HepG2 (cell line): ENCODE measurements around the gene TCFL5. TPM values are rescaled to one million over a fixed set of nuclear protein-coding genes. Genes with fewer than 3 reads are reported as not detected.
A peak's percentile ranks its signal among the peaks of the same experiment; 100 is the strongest.

Experiments used
- BRCA1 ChIP-seq: sonication (generic); formaldehyde crosslinking; IDR thresholded peaks from 2 replicates; pipeline ENCODE4 v1.4.0; 2020; ENCODE audit warnings: missing genetic modification reagents
- KDM2A ChIP-seq: sonication (generic); formaldehyde crosslinking; IDR thresholded peaks from 2 replicates; pipeline ENCODE4 v1.4.0; 2020; ENCODE audit warnings: low read depth, missing genetic modification reagents, borderline replicate concordance
- MYNN ChIP-seq: sonication (generic); formaldehyde crosslinking; IDR thresholded peaks from 2 replicates; pipeline ENCODE4 v1.4.0; 2020; ENCODE audit warnings: mild to moderate bottlenecking, low read depth, missing genetic modification reagents
- TEAD3 ChIP-seq: optimal IDR thresholded peaks from 2 replicates; pipeline ENCODE3; 2016; ENCODE audit warnings: borderline replicate concordance
- ZBTB2 ChIP-seq: sonication (generic); formaldehyde crosslinking; IDR thresholded peaks from 2 replicates; pipeline ENCODE4 v1.8.0; 2022; ENCODE audit warnings: low read depth, missing genetic modification reagents
- ZFP90 ChIP-seq: sonication (generic); formaldehyde crosslinking; IDR thresholded peaks from 2 replicates; pipeline ENCODE4 v1.8.0; 2022; ENCODE audit warnings: missing genetic modification reagents, mild to moderate bottlenecking, inconsistent platforms, borderline replicate concordance
- ZNF143 ChIP-seq: sonication (generic); formaldehyde crosslinking; IDR thresholded peaks from 2 replicates; pipeline ENCODE4 v1.4.0; 2020; ENCODE audit warnings: missing genetic modification reagents
- ZNF432 ChIP-seq: sonication (generic); formaldehyde crosslinking; IDR thresholded peaks from 2 replicates; pipeline ENCODE4 v1.5.0; 2020; ENCODE audit warnings: missing genetic modification reagents, mild to moderate bottlenecking, borderline replicate concordance
- ZNF550 ChIP-seq: sonication (generic); formaldehyde crosslinking; IDR thresholded peaks from 2 replicates; pipeline ENCODE4 v1.4.0; 2020; ENCODE audit warnings: mild to moderate bottlenecking, missing genetic modification reagents, borderline replicate concordance
- ZNF576 ChIP-seq: sonication (generic); formaldehyde crosslinking; IDR thresholded peaks from 2 replicates; pipeline ENCODE4 v1.4.0; 2020; ENCODE audit warnings: mild to moderate bottlenecking, missing genetic modification reagents
- ZNF644 ChIP-seq: IDR thresholded peaks from 2 replicates; pipeline ENCODE4 v1.6.1; 2016; ENCODE audit warnings: low read depth
- ZNF788 ChIP-seq: sonication (generic); formaldehyde crosslinking; IDR thresholded peaks from 2 replicates; pipeline ENCODE4 v1.5.0; 2020; ENCODE audit warnings: mild to moderate bottlenecking, missing genetic modification reagents, borderline replicate concordance
- ZNF883 ChIP-seq: sonication (generic); formaldehyde crosslinking; IDR thresholded peaks from 2 replicates; pipeline ENCODE4 v1.5.1; 2020; ENCODE audit warnings: mild to moderate bottlenecking, missing genetic modification reagents; ENCODE audit errors: not compliant biosample characterization
- polyA plus RNA-seq, 8 experiments: library from polyadenylated mRNA; depleted of rRNA in 3 of 8; stranded (reverse) in 7 of 8; unstranded in 1 of 8; fragments of >200 nt; fragmentation: Illumina TruSeq in 4 of 8; extraction: Trizol in 4 of 8; gene quantifications; 2 replicates each; pipeline versions ENCODE4 v1.2.1 to v1.2.3, GENCODE V29; 2011 to 2016; ENCODE audit warnings: low read depth in 4 of 8, missing spikeins in 1 of 8, mixed read lengths in 1 of 8; ENCODE audit not compliant: insufficient read depth in 1 of 8
- total RNA-seq, 5 experiments: library from RNA; depleted of rRNA; stranded (reverse); fragments of >200 nt; fragmentation: Illumina TruSeq; extraction: Trizol; gene quantifications; 2 replicates each; pipeline ENCODE4 v1.2.3, GENCODE V29; 2016; ENCODE audit warnings: low read depth in 1 of 5
- TF ChIP-seq, protein P1 (sequence below): sonication (generic); formaldehyde crosslinking; IDR thresholded peaks from 2 replicates; pipeline ENCODE4 v1.5.0; 2020; ENCODE audit warnings: mild to moderate bottlenecking, missing genetic modification reagents, borderline replicate concordance
- TF ChIP-seq, protein P2 (sequence below): sonication (generic); formaldehyde crosslinking; IDR thresholded peaks from 2 replicates; pipeline ENCODE4 v1.4.0; 2020; ENCODE audit warnings: missing genetic modification reagents
- TF ChIP-seq, protein P3 (sequence below): sonication (generic); formaldehyde crosslinking; IDR thresholded peaks from 2 replicates; pipeline ENCODE4 v1.4.0; 2020; ENCODE audit warnings: missing genetic modification reagents
- TF ChIP-seq, protein P4 (sequence below): IDR thresholded peaks from 2 replicates; pipeline ENCODE4 v1.6.1; 2012; ENCODE audit warnings: low read length, improper control_type of control experiment

TCFL5 gene
- total and polyA plus RNA-seq, 2 of the 13 experiments (the other 11 are each of a cell fraction or from before 2014, with no cell fraction given): 14.8 to 20.0 TPM

- TF ChIP-seq ZNF576 (CRISPR knock-in tag) (no peak), ZNF432 (no peak), BRCA1 (CRISPR knock-in tag) (no peak), ZNF550 (CRISPR knock-in tag) (no peak), ZBTB2 (CRISPR knock-in tag) (no peak), ZNF788 (CRISPR knock-in tag) (no peak), ZNF883 (CRISPR knock-in tag) (peak; percentile 51), ZNF644 (CRISPR knock-in tag) (no peak), TEAD3 (CRISPR knock-in tag) (peak; percentile 92), ZFP90 (CRISPR knock-in tag) (0 out of 2 replicates have a peak, but pooled peaks have one; percentile 58), ZNF143 (peak; percentile 56), KDM2A (CRISPR knock-in tag) (peak; percentile 58; the same call in 1 of the 2 replicates), MYNN (CRISPR knock-in tag) (no peak)
- TF ChIP-seq, protein P1, sequence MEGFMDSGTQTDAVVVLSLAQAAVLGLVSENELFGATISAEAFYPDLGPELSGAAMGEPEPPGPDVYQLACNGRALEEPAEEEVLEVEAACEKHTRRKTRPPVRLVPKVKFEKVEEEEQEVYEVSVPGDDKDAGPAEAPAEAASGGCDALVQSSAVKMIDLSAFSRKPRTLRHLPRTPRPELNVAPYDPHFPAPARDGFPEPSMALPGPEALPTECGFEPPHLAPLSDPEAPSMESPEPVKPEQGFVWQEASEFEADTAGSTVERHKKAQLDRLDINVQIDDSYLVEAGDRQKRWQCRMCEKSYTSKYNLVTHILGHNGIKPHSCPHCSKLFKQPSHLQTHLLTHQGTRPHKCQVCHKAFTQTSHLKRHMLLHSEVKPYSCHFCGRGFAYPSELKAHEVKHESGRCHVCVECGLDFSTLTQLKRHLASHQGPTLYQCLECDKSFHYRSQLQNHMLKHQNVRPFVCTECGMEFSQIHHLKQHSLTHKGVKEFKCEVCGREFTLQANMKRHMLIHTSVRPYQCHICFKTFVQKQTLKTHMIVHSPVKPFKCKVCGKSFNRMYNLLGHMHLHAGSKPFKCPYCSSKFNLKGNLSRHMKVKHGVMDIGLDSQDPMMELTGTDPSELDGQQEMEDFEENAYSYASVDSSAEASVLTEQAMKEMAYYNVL (CRISPR knock-in tag): no peak
- TF ChIP-seq, protein P2, sequence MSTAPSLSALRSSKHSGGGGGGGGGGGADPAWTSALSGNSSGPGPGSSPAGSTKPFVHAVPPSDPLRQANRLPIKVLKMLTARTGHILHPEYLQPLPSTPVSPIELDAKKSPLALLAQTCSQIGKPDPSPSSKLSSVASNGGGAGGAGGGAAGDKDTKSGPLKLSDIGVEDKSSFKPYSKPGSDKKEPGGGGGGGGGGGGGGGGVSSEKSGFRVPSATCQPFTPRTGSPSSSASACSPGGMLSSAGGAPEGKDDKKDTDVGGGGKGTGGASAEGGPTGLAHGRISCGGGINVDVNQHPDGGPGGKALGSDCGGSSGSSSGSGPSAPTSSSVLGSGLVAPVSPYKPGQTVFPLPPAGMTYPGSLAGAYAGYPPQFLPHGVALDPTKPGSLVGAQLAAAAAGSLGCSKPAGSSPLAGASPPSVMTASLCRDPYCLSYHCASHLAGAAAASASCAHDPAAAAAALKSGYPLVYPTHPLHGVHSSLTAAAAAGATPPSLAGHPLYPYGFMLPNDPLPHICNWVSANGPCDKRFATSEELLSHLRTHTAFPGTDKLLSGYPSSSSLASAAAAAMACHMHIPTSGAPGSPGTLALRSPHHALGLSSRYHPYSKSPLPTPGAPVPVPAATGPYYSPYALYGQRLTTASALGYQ (CRISPR knock-in tag): no peak
- TF ChIP-seq, protein P3, sequence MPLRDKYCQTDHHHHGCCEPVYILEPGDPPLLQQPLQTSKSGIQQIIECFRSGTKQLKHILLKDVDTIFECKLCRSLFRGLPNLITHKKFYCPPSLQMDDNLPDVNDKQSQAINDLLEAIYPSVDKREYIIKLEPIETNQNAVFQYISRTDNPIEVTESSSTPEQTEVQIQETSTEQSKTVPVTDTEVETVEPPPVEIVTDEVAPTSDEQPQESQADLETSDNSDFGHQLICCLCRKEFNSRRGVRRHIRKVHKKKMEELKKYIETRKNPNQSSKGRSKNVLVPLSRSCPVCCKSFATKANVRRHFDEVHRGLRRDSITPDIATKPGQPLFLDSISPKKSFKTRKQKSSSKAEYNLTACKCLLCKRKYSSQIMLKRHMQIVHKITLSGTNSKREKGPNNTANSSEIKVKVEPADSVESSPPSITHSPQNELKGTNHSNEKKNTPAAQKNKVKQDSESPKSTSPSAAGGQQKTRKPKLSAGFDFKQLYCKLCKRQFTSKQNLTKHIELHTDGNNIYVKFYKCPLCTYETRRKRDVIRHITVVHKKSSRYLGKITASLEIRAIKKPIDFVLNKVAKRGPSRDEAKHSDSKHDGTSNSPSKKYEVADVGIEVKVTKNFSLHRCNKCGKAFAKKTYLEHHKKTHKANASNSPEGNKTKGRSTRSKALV: no peak
- TF ChIP-seq, protein P4, sequence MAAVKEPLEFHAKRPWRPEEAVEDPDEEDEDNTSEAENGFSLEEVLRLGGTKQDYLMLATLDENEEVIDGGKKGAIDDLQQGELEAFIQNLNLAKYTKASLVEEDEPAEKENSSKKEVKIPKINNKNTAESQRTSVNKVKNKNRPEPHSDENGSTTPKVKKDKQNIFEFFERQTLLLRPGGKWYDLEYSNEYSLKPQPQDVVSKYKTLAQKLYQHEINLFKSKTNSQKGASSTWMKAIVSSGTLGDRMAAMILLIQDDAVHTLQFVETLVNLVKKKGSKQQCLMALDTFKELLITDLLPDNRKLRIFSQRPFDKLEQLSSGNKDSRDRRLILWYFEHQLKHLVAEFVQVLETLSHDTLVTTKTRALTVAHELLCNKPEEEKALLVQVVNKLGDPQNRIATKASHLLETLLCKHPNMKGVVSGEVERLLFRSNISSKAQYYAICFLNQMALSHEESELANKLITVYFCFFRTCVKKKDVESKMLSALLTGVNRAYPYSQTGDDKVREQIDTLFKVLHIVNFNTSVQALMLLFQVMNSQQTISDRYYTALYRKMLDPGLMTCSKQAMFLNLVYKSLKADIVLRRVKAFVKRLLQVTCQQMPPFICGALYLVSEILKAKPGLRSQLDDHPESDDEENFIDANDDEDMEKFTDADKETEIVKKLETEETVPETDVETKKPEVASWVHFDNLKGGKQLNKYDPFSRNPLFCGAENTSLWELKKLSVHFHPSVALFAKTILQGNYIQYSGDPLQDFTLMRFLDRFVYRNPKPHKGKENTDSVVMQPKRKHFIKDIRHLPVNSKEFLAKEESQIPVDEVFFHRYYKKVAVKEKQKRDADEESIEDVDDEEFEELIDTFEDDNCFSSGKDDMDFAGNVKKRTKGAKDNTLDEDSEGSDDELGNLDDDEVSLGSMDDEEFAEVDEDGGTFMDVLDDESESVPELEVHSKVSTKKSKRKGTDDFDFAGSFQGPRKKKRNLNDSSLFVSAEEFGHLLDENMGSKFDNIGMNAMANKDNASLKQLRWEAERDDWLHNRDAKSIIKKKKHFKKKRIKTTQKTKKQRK: no peak
Measured at GRCh38 chr20:62824476-62825332, 36.9 kb downstream of the TCFL5 start (continued).
